Mesothelial cell of epicardium (in vitro differentiated cells): Measurements from ENCODE around the gene LY6G6D. TPM values are rescaled to one million over a fixed set of nuclear protein-coding genes. Genes with fewer than 3 reads are reported as not detected.
A peak's percentile ranks its signal among the peaks of the same experiment; 100 is the strongest.

Source experiments
- DNase-seq, 2 experiments: peaks; one replicate each; pipeline ENCODE4 v3.0.0; 2021; ENCODE audit warnings: low spot score in 2 of 2; ENCODE audit not compliant: unreplicated experiment in 2 of 2
- H3K27ac Mint-ChIP-seq: 2 replicates; pipeline ENCODE4 v1.8.0; 2021; ENCODE audit warnings: mixed read lengths
- H3K27me3 Mint-ChIP-seq: 2 replicates; pipeline ENCODE4 v1.8.0; 2021; ENCODE audit warnings: low read depth, mixed read lengths
- H3K36me3 Mint-ChIP-seq: 2 replicates; pipeline ENCODE4 v1.8.0; 2021; ENCODE audit warnings: mixed read lengths
- H3K4me1 Mint-ChIP-seq: 2 replicates; pipeline ENCODE4 v1.8.0; 2021; ENCODE audit warnings: mixed read lengths
- H3K4me3 Mint-ChIP-seq: 2 replicates; pipeline ENCODE4 v1.8.0; 2021; ENCODE audit warnings: mild to moderate bottlenecking, moderate library complexity, mixed read lengths
- H3K9me3 Mint-ChIP-seq: 2 replicates; pipeline ENCODE4 v1.8.0; 2021; ENCODE audit warnings: mixed read lengths
- CTCF ChIP-seq: fragments of 200-600 bp; sonication (generic); IDR thresholded peaks from one replicate; pipeline ENCODE4 v1.5.0; 2021; ENCODE audit warnings: antibody characterized with exemption; ENCODE audit not compliant: unreplicated experiment
- microRNA-seq: library from miRNA; unstranded; fragments of <30 nt; microRNA quantifications from one replicate; pipeline ENCODE4 v1.2.0, GENCODE V29; 2021; ENCODE audit warnings: inconsistent platforms, mixed read lengths
- total RNA-seq: library from RNA; stranded (reverse); gene quantifications from 3 replicates; pipeline ENCODE4 v1.2.1, GENCODE V29; 2021

The LY6G6D gene
- total RNA-seq, 1 donor from 2014 or later, result 0.67 TPM

- DNase-seq, result no peak
- Mint-ChIP-seq H3K27ac (no peak overlapping the region), H3K4me1 (peaks cover 12% of the 10 kb centered on the region), H3K4me3 (no peak overlapping the region), H3K27me3 (no peaks in the 10 kb centered on the region), H3K36me3 (no peaks in the 10 kb centered on the region), H3K9me3 (no peaks in the 10 kb centered on the region)
- TF ChIP-seq CTCF, result no peak
Observed at GRCh38 chr6:31767096-31767645, 52.0 kb downstream of the LY6G6D start.

Small RNA genes lying within 50 kb of the gene (microRNA-seq; reads per million reads assigned to microRNA genes)
- 2.9 reads per million, percentile 3 among the genes with 10 or more reads in this experiment for gene MIR4646

Other genes starting within 250 kb of the LY6G6D start
- 0.31 TPM in 1 of 3 replicates, not detected in the others for gene MICB, start 217.2 kb upstream of the LY6G6D start, total RNA-seq
- not detected in 3 replicates for gene MCCD1, start 186.4 kb upstream of the LY6G6D start, total RNA-seq
- 635 to 649 TPM (median 647 TPM) in 3 replicates for gene DDX39B, start 173.3 kb upstream of the LY6G6D start, total RNA-seq
- 2.2 to 2.7 TPM (median 2.5 TPM) in 3 replicates for gene ATP6V1G2, start 168.7 kb upstream of the LY6G6D start, total RNA-seq
- gene NFKBIL1, start 167.7 kb upstream of the LY6G6D start, total RNA-seq, result 27.7 to 28.2 TPM (median 28.1 TPM) in 3 replicates
- 0.16 to 0.18 TPM in 2 of 3 replicates, not detected in the other for gene LTA, start 143.1 kb upstream of the LY6G6D start, total RNA-seq
- 0.52 to 0.60 TPM (median 0.60 TPM) in 3 replicates for gene TNF, start 139.8 kb upstream of the LY6G6D start, total RNA-seq
- 0.32 TPM in 1 of 3 replicates, not detected in the others for gene LTB, start 132.9 kb upstream of the LY6G6D start, total RNA-seq
- gene LST1, start 129.1 kb upstream of the LY6G6D start, total RNA-seq, result 0.60 to 0.77 TPM in 2 of 3 replicates, not detected in the other
- not detected in 3 replicates for gene NCR3, start 122.3 kb upstream of the LY6G6D start, total RNA-seq
- gene AIF1, start 100.1 kb upstream of the LY6G6D start, total RNA-seq, result 5.1 to 6.0 TPM (median 5.1 TPM) in 3 replicates
- 273 to 290 TPM (median 288 TPM) in 3 replicates for gene PRRC2A, start 94.6 kb upstream of the LY6G6D start, total RNA-seq
- 327 to 338 TPM (median 338 TPM) in 3 replicates for gene BAG6, start 62.7 kb upstream of the LY6G6D start, total RNA-seq
- 2.4 to 3.4 TPM (median 3.1 TPM) in 3 replicates for gene APOM, start 59.5 kb upstream of the LY6G6D start, total RNA-seq
- gene C6orf47, start 54.6 kb upstream of the LY6G6D start, total RNA-seq, result 19.0 to 19.3 TPM (median 19.2 TPM) in 3 replicates
- gene GPANK1, start 50.4 kb upstream of the LY6G6D start, total RNA-seq, result 12.7 to 14.8 TPM (median 14.3 TPM) in 3 replicates
- 155 to 157 TPM (median 157 TPM) in 3 replicates for gene CSNK2B, start 49.3 kb upstream of the LY6G6D start, total RNA-seq
- 34.2 to 37.5 TPM (median 36.5 TPM) in 3 replicates for gene LY6G5B, start 45.4 kb upstream of the LY6G6D start, total RNA-seq
- gene LY6G5C, start 34.3 kb upstream of the LY6G6D start, total RNA-seq, result 1.5 to 2.3 TPM (median 2.3 TPM) in 3 replicates
- gene ABHD16A, start 12.0 kb upstream of the LY6G6D start, total RNA-seq, result 54.1 to 55.4 TPM (median 54.6 TPM) in 3 replicates
- gene LY6G6F, start 8.5 kb upstream of the LY6G6D start, total RNA-seq, result not detected in 3 replicates
- 0.89 to 1.4 TPM (median 1.3 TPM) in 3 replicates for gene LY6G6C, start 6.4 kb downstream of the LY6G6D start, total RNA-seq
- gene MPIG6B, start 8.0 kb downstream of the LY6G6D start, total RNA-seq, result 0.16 to 0.33 TPM (median 0.25 TPM) in 3 replicates
- gene DDAH2, start 14.0 kb downstream of the LY6G6D start, total RNA-seq, result 142 to 144 TPM (median 143 TPM) in 3 replicates
- gene CLIC1, start 21.2 kb downstream of the LY6G6D start, total RNA-seq, result 133 to 139 TPM (median 136 TPM) in 3 replicates
- 38.6 to 48.2 TPM (median 42.9 TPM) in 3 replicates for gene MSH5, start 24.7 kb downstream of the LY6G6D start, total RNA-seq
- gene SAPCD1, start 47.3 kb downstream of the LY6G6D start, total RNA-seq, result 8.7 to 12.8 TPM (median 11.6 TPM) in 3 replicates
- 1.5 to 1.8 TPM (median 1.6 TPM) in 3 replicates for gene VWA7, start 62.0 kb downstream of the LY6G6D start, total RNA-seq
- 82.8 to 90.4 TPM (median 83.8 TPM) in 3 replicates for gene VARS1, start 80.4 kb downstream of the LY6G6D start, total RNA-seq
- gene LSM2, start 91.6 kb downstream of the LY6G6D start, total RNA-seq, result 55.8 to 58.2 TPM (median 57.0 TPM) in 3 replicates
- gene HSPA1L, start 99.9 kb downstream of the LY6G6D start, total RNA-seq, result 1.7 to 2.2 TPM (median 2.1 TPM) in 3 replicates
- gene HSPA1A, start 100.2 kb downstream of the LY6G6D start, total RNA-seq, result 61.3 to 70.1 TPM (median 61.7 TPM) in 3 replicates
- gene HSPA1B, start 112.4 kb downstream of the LY6G6D start, total RNA-seq, result 105 to 109 TPM (median 108 TPM) in 3 replicates
- 23.2 to 24.7 TPM (median 24.4 TPM) in 3 replicates for gene NEU1, start 147.5 kb downstream of the LY6G6D start, total RNA-seq
- gene SLC44A4, start 163.6 kb downstream of the LY6G6D start, total RNA-seq, result 0.40 to 0.94 TPM (median 0.66 TPM) in 3 replicates
- gene EHMT2, start 182.3 kb downstream of the LY6G6D start, total RNA-seq, result 127 to 135 TPM (median 129 TPM) in 3 replicates
- gene ZBTB12, start 186.7 kb downstream of the LY6G6D start, total RNA-seq, result 35.3 to 37.1 TPM (median 35.9 TPM) in 3 replicates
- gene C2, start 212.4 kb downstream of the LY6G6D start, total RNA-seq, result 1.6 to 2.9 TPM (median 2.7 TPM) in 3 replicates
- gene CFB, start 230.7 kb downstream of the LY6G6D start, total RNA-seq, result 1.4 to 2.4 TPM (median 1.8 TPM) in 3 replicates
- gene NELFE, start 243.6 kb downstream of the LY6G6D start, total RNA-seq, result 55.5 to 60.0 TPM (median 59.8 TPM) in 3 replicates
- 78.6 to 84.3 TPM (median 82.0 TPM) in 3 replicates for gene SKIC2, start 243.8 kb downstream of the LY6G6D start, total RNA-seq